HPDE6-E6E7 (cell line): ENCODE results near the gene UBR4.

Experiments used
- DNase-seq: peaks from one replicate; pipeline ENCODE4 v3.0.0; 2011; ENCODE audit warnings: missing footprints; ENCODE audit errors: extremely low spot score

Gene UBR4

DNA sequence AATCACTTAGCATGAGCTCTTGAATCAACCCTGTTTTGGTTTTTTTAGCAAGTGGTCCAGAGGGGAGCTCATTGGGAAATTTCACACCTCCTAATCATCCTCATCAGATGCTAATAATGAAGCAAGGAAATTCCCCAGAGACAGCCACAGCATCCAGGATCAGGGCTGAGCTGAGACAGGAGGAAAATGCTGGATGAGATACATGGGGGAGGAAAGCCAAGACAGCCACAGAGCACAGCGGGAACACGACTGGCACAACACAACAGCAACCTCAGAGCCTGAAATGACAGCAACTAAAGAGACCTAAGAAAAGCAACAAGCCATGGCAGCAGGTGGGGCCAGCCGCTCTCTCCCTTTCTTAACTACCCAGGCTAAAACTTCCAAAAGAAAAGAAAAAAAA is 70.4 kb downstream of the UBR4 start:
- no peak for DNase-seq

DNA sequence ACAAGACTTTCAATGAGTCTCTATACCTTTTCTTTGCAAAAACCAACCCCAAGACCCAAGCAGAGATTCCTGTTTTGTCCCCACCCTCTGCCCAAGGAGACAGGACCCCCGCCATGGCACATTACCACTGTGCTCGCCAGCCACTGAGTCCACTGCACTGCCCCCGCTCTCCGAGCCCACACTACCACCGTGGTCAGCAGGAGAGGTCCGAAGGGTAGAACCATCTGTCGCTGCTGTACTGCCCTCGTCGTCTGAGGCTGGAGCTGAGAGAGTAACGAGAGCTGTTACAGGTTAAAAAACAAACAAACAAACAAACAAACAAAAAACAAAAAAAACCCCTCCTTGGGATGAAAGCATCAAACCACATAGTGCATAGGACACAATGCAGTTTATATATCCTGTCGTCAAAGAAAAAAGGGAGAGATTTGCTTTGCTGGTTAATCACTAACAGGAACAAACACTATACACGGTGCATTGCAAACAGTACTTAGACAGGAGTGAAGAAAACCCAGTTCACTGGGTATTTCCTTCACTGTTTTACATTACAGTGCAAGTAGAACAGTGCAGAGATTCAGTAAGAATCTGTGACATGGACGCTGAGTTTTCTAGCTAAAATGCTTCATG is 71.0 kb downstream of the UBR4 start:
- DNase-seq: no peak

DNA sequence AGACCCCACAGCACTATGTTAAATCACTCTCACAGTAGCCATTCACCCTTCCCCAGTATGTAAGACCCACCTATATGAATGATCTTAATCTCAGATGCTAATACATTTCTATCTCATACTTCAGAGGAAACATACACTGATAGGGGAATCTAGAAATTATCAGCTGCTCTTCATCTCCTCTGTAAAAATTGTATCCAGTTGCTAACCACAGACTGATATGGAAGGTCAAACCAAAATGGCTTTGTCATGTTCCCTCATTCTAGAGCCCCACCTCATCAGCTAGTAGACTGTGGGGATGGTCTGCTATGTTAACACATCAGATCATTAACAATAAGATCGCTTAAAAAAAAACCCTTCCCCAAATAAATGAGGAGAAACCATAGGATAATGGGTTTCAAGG is 71.7 kb downstream of the UBR4 start:
- no peak for DNase-seq

DNA sequence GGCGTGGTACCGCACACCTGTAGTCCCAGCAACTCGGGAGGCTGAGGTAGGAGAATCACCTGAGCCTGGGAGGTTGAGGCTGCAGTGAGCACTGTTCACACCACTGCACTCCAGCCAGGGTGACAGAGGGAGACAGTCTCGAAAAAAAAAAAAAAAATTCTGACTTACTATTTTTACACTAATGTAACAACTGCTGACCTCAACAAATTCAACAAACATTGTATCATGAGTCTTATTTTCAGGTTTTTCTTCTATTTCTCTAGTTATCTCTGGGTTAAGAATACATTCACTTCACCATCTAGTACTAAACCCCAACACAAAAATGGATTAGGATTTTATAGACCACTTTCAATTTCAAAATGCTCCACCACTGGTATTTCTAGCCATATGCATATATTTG is 72.9 kb downstream of the UBR4 start:
- no peak for DNase-seq

DNA sequence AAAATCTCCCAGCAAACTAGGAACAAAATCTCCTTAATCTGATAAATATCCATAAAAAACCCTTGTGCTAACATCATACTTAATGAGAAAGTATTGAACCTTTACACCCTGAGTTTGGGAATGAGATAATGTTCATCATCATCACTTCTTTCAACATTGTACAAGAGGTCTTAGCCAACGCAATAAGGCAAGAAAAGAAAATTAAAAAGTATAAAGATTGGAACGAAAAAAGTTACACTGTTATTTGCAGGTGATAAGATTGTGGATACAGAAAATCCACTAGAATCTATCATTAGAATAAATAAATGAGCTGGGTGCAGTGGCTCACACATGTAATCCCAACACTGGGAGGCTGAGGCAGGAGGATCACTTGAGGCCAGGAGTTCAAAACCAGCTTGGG is 76.7 kb downstream of the UBR4 start:
- DNase-seq: no peak

DNA sequence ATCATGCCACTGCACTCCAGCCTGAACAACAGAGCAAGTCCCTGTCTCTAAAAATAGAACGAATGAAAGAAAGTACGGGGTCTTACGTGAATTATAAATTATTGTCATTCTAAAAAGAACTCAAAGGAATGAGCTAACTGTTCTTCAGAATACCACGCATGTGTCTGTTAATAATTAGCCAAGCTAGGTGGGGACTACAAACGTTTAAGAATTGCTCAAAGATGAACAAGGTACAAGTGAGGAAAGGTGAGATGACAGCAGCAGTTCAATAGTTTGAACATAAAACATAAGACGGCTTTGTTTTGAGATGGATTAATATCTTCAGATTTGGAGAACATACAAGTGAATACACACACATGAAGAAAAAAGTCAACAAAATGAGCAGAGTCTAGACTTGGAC is 79.6 kb downstream of the UBR4 start:
- no peak for DNase-seq

DNA sequence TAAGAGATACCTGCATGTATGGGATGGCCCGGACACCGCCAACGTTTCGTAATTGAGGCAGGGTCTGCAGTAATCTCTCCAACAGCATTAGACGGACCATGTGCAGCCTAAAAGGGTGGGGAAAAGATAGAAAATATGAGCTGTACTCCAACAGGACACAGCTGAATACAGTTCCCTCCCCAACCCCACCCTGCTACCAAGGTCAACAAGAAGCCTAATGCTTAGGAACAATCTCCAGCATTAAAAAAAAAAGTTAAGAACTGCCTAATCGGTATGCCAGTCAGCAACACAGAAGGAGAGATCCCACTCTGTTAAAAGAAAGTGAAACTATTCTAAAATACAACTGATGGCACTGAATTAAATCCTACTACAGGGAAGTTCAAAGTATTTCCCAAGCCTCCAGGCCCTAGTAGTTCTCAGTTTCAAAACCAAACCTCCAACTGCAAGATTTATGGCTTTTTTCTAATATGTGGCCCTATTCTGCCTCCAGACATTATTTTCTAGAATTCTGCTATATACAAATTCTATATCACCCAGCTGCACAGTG is 81.0 kb downstream of the UBR4 start:
- no peak for DNase-seq

DNA sequence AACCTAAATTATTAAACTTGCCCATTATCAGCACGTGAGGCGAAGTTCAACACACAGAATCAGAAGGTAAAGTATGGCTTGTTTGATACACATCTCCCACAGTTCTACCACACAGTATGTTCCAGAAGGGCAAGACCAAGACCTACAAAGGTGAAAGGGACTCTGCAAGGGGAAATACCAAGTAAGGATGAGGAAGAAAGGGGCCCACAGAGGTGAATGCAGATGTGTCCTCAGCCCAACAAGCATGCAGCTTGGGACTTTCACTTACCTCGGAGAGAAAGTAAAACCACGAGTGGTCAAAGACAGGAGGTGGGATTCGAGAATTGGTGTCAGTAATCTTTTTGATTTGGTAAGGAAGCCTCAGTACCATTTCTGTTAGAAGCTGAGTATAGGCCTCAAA is 85.8 kb downstream of the UBR4 start:
- no peak for DNase-seq

DNA sequence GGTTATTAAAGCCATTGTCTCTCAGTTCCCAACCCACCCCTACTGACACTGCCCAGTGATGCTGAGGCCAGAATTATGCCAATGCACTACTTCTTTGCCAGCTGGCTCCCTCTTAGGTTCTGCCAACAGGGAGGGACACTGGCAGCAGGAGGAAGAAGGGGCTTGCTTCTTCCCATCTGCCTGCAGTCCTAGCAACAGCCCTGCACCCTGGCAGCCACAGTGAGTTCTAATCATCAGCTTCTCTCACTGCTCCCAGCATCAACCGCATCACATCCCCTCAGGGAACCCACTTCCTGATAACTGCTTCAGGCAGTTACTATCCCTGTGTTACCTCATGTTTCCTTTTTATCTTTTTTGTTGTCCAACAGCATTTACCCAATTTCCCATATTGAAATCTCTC is 86.2 kb downstream of the UBR4 start:
- DNase-seq: no peak

DNA sequence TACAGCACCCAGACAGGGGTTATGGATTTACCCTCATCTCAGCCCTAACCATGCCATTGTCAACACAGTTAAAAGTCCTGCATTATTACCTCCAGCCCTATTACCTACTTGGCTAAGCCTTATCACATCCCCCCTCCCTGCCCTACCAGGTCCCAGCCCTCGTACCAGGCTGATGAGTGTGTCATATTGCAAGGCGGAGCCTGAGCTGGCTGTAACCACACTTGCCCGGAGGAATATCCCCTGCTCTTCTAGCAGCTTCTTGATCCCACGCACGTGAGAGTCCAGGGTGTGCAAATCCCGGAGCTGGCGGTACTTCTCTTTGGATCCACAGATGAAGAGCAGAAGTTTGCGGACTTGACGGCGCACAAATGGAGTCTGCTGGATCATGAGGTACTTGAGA is 87.4 kb downstream of the UBR4 start:
- DNase-seq: peak; percentile 4

DNA sequence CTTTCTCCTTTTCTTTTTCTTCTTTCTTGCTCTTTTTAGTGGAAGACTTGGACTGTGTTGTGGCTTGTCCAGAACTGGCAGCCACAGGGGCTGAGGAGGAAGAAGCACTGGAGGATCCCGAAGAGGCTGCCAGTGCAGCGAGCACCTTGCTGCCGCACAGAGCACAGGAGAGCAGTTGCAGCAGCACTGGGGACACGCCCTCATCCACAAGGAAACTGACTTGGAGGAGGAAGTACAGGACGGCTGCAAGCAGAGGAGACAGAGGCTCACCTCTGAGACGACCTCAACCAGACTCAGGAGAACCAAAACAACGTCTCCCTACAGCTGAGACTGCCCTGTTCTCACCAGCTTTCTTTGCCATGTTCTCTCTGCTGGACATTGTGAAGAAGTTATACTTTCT is 88.9 kb downstream of the UBR4 start:
- no peak for DNase-seq

DNA sequence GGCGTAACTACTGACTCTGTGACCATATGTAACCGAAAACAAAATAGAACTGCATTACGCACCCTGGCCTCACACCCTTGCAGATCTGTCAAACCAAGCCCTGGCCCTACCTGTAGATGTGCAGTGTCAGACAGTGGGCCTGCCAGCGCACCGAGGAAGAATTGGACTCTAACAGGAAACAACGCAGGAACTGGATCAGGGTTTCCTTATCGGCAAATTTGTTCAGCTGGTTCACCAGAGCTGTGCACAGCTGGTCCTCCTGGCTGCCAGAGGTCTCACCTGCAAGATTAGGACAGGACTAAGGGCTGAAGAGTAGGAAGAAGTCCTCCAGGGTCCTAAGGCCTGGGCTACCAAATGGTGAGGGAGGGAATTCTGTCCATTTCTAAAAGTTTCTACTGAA is 90.0 kb downstream of the UBR4 start:
- DNase-seq: no peak

DNA sequence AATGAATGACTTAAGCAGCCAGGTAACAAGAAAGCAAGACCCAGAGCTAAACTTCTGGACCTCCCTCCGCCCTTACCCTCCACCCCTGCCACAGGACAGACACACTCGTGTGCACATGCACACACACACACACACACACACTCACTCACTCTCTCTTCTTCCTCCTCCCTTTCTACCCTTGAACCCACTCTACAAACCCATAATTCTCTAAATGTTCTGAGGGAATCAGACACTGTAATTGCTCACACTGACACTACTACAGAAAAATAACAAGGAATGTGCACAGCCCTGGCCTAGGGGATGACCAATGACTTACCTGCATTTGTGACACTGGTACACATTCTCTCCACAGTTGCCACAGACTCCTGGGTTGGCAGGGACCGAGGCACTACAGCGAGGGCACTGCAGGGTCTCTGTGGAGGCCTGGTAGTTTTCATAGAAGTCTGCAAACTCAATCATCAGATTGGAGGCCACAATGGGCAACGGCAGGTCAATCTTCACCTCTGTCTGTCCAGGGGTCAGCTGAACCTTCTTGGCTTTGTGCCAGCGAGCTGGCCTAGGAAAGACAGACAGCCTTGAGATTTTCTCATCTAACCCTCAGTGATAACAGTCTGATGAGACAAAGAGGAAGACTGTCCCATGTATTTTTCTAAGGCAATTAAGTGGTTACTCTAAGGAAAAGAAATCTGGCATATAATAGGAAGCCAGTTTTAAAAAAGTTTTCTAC is 94.8 kb downstream of the UBR4 start:
- DNase-seq: no peak

DNA sequence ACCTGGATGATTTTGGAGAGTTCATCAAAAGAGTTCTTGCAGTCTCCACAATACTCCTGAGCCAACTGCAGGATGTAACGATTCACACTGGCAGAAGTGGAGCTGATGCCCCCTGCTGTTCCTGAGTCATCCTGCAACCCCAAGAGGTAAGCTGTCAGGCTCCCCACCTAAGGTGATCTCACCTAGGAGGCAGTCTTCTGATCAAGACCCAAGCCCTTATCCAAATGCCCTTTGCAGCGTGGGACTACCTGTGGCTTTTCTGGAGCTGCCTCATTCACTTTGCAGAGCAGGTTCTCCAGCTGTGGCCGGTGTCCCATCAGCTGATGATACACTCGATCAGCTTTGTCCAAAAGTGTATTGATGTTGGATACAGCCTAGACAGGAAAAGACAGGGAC is 96.4 kb downstream of the UBR4 start:
- DNase-seq: peak; percentile 54

DNA sequence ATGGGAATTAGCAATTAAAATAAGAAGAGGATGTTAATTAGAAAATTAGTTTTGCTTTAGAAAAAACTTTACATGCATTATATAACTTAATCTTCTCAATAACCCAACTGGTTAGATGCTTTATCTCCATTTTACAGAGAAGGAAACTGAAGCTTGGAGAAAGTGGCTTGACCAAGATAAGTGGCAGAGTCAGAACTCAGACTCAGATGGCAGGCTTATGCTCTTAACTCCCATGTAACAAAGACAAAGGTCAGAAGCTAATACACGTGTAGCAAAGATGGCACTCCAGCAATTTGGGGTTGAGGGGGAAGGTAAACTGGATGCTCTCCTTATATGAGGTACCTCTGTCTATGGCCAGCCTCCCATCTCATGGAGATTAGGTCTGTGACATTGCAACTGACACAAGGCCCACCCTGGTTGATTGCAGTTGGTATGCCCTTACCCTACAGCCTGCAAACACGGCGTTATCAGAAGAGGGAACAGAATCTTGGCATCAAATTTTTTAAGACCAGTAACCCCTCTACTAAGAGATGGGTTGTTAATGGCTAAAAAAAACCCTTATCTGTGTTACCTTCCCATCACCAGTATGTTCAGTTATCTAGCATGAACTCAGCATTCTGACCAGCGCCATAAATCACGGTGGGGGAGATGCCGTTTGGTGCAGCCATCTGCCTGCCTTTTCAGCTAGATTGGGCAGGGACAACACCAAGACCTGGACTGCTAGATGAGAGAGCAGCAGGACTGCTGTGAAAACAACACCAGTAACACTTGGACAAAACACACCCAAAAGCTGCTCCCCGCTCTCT is 97.0 kb downstream of the UBR4 start:
- DNase-seq: no peak

DNA sequence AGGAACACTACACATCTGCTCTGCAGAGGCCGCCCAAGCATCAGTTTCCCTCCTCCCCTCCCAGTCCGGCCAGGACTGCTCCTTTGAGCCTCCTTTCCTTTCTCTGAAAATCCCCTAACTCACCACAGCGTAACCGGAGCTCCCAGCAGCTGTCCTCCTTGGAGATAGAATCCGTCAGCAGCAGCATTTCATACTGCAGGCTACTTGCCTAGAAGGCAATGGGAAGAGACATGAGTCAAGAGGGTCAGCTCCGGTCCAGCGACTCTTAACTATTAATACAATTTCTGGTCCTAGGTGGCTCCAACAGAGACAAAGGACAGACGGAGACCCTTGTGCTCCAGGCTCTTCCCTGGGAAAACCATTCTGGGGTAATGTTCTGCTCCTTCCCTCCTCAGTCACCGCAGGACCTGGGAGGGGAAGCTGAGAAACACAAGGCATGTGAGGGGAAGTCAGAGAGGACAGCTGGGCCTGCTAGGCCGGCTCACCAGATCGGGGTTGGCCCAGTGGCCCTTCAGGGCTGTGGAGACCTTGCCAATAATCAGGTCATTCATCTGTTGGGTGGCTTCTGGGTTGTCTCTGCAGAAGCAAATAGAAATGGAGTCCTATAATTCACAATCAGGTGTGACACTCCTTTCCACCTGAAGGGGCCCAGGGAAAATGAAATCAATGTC is 99.7 kb downstream of the UBR4 start:
- no peak for DNase-seq

DNA sequence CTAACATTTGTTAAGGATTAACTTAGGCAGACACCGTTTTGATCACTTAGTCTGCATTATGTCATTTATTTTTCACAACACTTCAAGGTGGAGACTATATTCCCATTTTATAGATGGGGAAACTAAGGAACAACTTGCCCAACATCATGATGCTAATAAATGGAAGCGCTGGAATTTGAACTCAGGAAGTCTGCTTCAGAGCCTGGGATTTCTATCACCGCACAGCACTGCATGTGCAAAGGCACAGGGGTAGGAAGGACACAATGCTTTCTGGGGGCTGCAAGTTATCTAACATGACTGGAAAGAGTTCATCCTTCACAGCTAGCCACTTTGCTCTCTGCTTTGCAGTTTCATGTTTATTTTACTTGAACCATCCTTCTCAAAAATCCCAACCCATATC is 100.5 kb downstream of the UBR4 start:
- no peak for DNase-seq

DNA sequence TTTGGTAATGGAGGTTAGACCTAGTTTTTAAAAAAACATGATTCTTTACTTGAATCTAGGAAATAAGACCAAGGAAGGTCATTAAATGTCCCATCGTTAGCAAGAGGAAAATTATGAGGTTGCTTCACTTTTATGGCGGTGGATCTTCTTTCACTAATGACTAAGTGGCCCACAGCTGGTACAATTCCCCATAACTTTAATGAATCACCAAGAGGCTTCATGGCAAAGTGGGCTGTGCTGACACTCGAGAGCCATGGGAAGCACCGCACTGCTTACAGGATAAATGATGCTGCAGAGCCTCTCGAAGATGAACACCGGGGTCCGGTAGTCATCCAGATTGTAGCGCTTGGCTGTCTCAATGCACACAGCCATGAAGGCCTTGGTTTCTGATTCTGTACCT is 108.8 kb downstream of the UBR4 start:
- DNase-seq: no peak

DNA sequence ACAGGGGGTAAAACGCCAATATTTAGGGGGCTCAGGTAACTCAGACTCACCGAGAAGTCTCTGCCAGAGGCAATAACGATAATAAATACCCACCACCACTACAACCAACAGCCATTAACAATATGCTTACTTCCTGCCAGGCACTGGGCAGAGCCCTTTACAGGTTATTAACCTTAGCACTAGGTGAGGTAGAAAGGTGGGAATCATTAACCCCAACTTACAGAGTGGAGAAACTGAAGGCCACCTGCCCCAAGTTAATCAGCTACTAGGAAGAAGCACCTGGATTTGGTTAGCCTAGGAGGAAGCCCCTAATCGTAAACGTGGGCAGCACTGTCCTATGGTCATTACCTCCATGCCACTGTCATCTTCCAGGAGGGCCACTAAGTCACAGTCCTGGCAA is 110.0 kb downstream of the UBR4 start:
- no peak for DNase-seq

DNA sequence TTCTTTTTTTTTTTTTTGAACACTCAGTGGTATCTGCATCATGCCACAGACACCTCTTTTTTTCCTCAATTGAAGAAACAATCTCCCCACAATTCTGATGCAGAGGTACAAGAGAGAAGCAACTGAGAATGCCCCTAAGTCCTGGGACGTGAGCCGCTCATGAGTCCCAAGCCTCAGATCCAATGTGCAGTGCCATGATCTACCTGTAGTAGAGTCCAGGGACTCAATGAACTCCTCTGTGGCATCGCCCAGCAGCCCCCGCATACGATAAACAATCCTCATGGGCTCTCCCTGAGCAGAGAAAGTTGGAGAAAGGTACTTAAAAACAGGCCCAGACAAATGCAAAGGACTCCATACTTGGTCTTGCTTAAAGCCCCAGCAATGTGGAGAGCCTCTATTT is 113.1 kb downstream of the UBR4 start:
- DNase-seq: no peak

DNA sequence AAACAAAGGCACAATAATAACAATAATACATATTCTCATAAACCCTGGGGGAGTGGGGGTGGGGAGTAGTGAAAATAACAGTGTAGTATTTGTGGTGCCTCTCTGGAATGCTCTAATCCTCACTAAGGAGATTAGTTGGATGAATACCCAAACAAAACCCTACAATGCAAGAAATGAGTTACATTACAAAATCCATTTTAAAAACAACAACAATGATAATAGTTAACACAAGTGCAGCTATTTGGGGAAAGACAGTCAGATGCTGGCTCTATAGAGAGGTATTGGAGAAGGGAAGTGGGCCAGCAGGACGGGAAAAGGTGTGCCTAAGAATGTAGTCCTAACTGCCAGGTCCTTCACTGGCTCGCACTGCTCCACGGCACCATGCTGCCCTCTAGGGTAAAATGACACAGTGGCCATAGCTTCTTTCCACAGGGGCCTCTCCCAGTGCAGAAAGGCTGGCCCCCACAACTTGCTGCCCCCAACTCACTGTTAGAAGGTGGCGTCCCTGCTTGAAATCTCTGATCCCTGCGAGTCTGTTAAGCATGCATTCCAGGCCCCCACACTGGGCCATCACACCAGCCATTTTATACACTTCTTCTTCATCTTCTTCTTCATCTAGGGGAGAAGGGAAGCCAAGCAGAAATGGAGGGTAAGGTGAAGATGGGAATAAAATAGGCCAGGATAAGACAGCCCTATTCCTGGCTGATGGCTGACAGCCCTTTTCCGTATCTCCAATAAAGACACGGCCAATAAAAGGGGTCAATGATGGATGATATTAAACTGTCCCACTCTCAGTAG is 113.8 kb downstream of the UBR4 start:
- peak; percentile 53 for DNase-seq
